ENCODE results near the gene ARID1B.

Gene ARID1B

GRCh38 chr6:157021993-157022740 is 245.0 kb downstream of the ARID1B start:
- Histone ChIP-seq H3K27me3 (ENCODE audit: insufficient read depth, poor library complexity, severe bottlenecking) (no peaks in the 10 kb centered on the region), H3K36me3 (ENCODE audit: low read depth) (no peaks in the 10 kb centered on the region), H3K4me1 (ENCODE audit: insufficient read depth, poor library complexity, severe bottlenecking) (peaks cover 16% of the 10 kb centered on the region), H3K9me3 (ENCODE audit: severe bottlenecking) (no peaks in the 10 kb centered on the region), H3K4me3 (ENCODE audit: severe bottlenecking) (peak overlapping the region; percentile 72), H3K27ac (ENCODE audit: poor library complexity, severe bottlenecking) (peak overlapping the region; percentile 87)
- TF ChIP-seq CTCF (IDR thresholded peaks at IDR 0.05; ENCODE audit: poor library complexity, severe bottlenecking) = no peak
- DNase-seq (ENCODE audit: low spot score) (peak; percentile 80), ATAC-seq (ENCODE audit: low read depth) (peak; percentile 68)

GRCh38 chr6:157023958-157024357 is 246.8 kb downstream of the ARID1B start:
- no peak for DNase-seq (ENCODE audit: low spot score)
- TF ChIP-seq CTCF (IDR thresholded peaks at IDR 0.05; ENCODE audit: poor library complexity, severe bottlenecking) = no peak
- Histone ChIP-seq H3K4me1 (ENCODE audit: insufficient read depth, poor library complexity, severe bottlenecking) (peaks cover 16% of the 10 kb centered on the region), H3K36me3 (ENCODE audit: low read depth) (no peaks in the 10 kb centered on the region), H3K4me3 (ENCODE audit: severe bottlenecking) (no peak overlapping the region), H3K9me3 (ENCODE audit: severe bottlenecking) (no peaks in the 10 kb centered on the region), H3K27me3 (ENCODE audit: insufficient read depth, poor library complexity, severe bottlenecking) (no peaks in the 10 kb centered on the region), H3K27ac (ENCODE audit: poor library complexity, severe bottlenecking) (no peak overlapping the region)
- no peak for ATAC-seq (ENCODE audit: low read depth)

- no peak overlapping the region for H3K4me3 ChIP-seq (ENCODE audit: severe bottlenecking)
- H3K27ac ChIP-seq (ENCODE audit: poor library complexity, severe bottlenecking) = no peak overlapping the region
- no peaks in the 10 kb centered on the region for H3K9me3 ChIP-seq (ENCODE audit: severe bottlenecking)
Measured at GRCh38 chr6:157024745-157025144, 247.6 kb downstream of the ARID1B start.

GRCh38 chr6:157025437-157025836 is 248.3 kb downstream of the ARID1B start:
- Histone ChIP-seq H3K27ac (ENCODE audit: poor library complexity, severe bottlenecking) (no peak overlapping the region), H3K36me3 (ENCODE audit: low read depth) (no peaks in the 10 kb centered on the region), H3K27me3 (ENCODE audit: insufficient read depth, poor library complexity, severe bottlenecking) (no peaks in the 10 kb centered on the region), H3K4me1 (ENCODE audit: insufficient read depth, poor library complexity, severe bottlenecking) (peaks cover 16% of the 10 kb centered on the region), H3K9me3 (ENCODE audit: severe bottlenecking) (no peaks in the 10 kb centered on the region), H3K4me3 (ENCODE audit: severe bottlenecking) (no peak overlapping the region)
- ATAC-seq (ENCODE audit: low read depth) = no peak
- DNase-seq (ENCODE audit: low spot score) = no peak
- no peak for TF ChIP-seq CTCF (IDR thresholded peaks at IDR 0.05; ENCODE audit: poor library complexity, severe bottlenecking)

More at GRCh38 chr6:157024745-157025144, 247.6 kb downstream of the ARID1B start:
- DNase-seq (ENCODE audit: low spot score) = no peak
- Histone ChIP-seq H3K27me3 (ENCODE audit: insufficient read depth, poor library complexity, severe bottlenecking) (no peaks in the 10 kb centered on the region), H3K4me1 (ENCODE audit: insufficient read depth, poor library complexity, severe bottlenecking) (peaks cover 16% of the 10 kb centered on the region), H3K36me3 (ENCODE audit: low read depth) (no peaks in the 10 kb centered on the region)
- ATAC-seq (ENCODE audit: low read depth) = no peak
- TF ChIP-seq CTCF (IDR thresholded peaks at IDR 0.05; ENCODE audit: poor library complexity, severe bottlenecking) = no peak
